Measurements from ENCODE around the gene MCC. TPM values are rescaled to one million over a fixed set of nuclear protein-coding genes. Genes with fewer than 3 reads are reported as not detected.

Gene MCC
- total RNA-seq, 1 experiment from 2014 or later, result 23.5 TPM

DNA sequence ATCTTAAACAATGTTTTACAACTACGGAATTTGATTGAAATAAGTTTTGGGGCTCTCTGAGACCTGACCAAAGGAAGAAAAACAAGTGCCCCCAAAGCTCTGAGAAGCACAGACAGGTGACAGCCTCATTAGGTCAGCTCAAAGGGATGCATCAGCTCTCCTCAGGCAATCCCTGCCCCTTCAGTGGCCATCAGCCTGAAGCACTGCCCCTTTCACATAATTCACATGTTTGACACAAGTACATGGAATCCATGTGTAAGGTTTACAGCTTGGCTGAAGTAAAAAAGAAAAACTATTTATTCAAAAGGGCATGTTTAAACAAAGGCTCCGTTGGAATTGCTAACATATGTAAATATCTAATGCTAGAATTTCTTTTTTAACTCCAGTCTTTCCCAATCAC lies 109.7 kb downstream of the MCC start (continued):
- TF ChIP-seq, protein P1, sequence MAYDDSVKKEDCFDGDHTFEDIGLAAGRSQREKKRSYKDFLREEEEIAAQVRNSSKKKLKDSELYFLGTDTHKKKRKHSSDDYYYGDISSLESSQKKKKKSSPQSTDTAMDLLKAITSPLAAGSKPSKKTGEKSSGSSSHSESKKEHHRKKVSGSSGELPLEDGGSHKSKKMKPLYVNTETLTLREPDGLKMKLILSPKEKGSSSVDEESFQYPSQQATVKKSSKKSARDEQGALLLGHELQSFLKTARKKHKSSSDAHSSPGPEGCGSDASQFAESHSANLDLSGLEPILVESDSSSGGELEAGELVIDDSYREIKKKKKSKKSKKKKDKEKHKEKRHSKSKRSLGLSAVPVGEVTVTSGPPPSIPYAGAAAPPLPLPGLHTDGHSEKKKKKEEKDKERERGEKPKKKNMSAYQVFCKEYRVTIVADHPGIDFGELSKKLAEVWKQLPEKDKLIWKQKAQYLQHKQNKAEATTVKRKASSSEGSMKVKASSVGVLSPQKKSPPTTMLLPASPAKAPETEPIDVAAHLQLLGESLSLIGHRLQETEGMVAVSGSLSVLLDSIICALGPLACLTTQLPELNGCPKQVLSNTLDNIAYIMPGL (CRISPR knock-in tag; IDR thresholded peaks at IDR 0.05), result no peak
- TF ChIP-seq, protein P2, sequence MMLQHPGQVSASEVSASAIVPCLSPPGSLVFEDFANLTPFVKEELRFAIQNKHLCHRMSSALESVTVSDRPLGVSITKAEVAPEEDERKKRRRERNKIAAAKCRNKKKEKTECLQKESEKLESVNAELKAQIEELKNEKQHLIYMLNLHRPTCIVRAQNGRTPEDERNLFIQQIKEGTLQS (CRISPR knock-in tag; conservative IDR thresholded peaks at IDR 0.05), result no peak
- TF ChIP-seq OVOL2 (CRISPR knock-in tag; IDR thresholded peaks at IDR 0.05; ENCODE audit: borderline replicate concordance) (no peak), ZNF423 (CRISPR knock-in tag; IDR thresholded peaks at IDR 0.05) (no peak), NFATC4 (CRISPR knock-in tag; IDR thresholded peaks at IDR 0.05) (no peak), SP1 (CRISPR knock-in tag; conservative IDR thresholded peaks at IDR 0.05) (no peak)
- TF ChIP-seq, protein P3, sequence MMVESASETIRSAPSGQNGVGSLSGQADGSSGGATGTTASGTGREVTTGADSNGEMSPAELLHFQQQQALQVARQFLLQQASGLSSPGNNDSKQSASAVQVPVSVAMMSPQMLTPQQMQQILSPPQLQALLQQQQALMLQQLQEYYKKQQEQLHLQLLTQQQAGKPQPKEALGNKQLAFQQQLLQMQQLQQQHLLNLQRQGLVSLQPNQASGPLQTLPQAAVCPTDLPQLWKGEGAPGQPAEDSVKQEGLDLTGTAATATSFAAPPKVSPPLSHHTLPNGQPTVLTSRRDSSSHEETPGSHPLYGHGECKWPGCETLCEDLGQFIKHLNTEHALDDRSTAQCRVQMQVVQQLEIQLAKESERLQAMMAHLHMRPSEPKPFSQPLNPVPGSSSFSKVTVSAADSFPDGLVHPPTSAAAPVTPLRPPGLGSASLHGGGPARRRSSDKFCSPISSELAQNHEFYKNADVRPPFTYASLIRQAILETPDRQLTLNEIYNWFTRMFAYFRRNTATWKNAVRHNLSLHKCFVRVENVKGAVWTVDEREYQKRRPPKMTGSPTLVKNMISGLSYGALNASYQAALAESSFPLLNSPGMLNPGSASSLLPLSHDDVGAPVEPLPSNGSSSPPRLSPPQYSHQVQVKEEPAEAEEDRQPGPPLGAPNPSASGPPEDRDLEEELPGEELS (CRISPR knock-in tag; IDR thresholded peaks at IDR 0.05), result no peak

DNA sequence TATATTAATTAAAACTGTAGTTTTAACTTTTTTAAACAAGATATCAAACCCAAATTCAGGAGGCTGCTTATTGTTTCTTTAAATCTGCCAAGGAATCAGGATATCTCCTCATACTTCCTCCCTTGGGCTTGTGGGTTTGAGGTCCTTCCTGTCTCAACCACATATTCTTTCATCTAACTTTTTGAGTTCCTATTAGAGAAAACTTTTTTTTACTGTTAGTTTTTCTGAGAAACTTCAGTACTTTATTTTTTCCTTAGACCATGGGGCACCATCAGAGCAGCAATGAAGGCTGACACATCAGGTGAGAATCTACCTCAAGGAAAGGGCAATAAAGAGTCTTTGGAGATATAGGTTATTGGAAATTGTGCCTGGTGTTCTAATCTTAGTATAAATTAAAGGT lies 110.2 kb downstream of the MCC start:
- Mint-ChIP-seq H3K27me3 (ENCODE audit: low read depth) (no peaks in the 10 kb centered on the region), H3K27ac (no peak overlapping the region), H3K4me3 (no peak overlapping the region), H3K4me1 (peaks cover 3% of the 10 kb centered on the region; the same call in 1 of the 2 replicates), H3K36me3 (no peaks in the 10 kb centered on the region), H3K9me3 (no peaks in the 10 kb centered on the region)
- no peak for TF ChIP-seq PRRX2 (CRISPR knock-in tag; IDR thresholded peaks at IDR 0.05)
- no peak for TF ChIP-seq RORB (CRISPR knock-in tag; IDR thresholded peaks at IDR 0.05)
- no peak for TF ChIP-seq KAT7 (CRISPR knock-in tag; IDR thresholded peaks at IDR 0.05; ENCODE audit: borderline replicate concordance)
- TF ChIP-seq, protein P4, sequence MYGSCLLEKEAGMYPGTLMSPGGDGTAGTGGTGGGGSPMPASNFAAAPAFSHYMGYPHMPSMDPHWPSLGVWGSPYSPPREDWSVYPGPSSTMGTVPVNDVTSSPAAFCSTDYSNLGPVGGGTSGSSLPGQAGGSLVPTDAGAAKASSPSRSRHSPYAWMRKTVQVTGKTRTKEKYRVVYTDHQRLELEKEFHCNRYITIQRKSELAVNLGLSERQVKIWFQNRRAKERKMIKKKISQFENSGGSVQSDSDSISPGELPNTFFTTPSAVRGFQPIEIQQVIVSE (CRISPR knock-in tag; IDR thresholded peaks at IDR 0.05; ENCODE audit: borderline replicate concordance), result no peak
- TF ChIP-seq GABPB1 (CRISPR knock-in tag; IDR thresholded peaks at IDR 0.05), result no peak
- TF ChIP-seq, protein P5, sequence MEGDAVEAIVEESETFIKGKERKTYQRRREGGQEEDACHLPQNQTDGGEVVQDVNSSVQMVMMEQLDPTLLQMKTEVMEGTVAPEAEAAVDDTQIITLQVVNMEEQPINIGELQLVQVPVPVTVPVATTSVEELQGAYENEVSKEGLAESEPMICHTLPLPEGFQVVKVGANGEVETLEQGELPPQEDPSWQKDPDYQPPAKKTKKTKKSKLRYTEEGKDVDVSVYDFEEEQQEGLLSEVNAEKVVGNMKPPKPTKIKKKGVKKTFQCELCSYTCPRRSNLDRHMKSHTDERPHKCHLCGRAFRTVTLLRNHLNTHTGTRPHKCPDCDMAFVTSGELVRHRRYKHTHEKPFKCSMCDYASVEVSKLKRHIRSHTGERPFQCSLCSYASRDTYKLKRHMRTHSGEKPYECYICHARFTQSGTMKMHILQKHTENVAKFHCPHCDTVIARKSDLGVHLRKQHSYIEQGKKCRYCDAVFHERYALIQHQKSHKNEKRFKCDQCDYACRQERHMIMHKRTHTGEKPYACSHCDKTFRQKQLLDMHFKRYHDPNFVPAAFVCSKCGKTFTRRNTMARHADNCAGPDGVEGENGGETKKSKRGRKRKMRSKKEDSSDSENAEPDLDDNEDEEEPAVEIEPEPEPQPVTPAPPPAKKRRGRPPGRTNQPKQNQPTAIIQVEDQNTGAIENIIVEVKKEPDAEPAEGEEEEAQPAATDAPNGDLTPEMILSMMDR (IDR thresholded peaks at IDR 0.05), result no peak
- TF ChIP-seq, protein P6, sequence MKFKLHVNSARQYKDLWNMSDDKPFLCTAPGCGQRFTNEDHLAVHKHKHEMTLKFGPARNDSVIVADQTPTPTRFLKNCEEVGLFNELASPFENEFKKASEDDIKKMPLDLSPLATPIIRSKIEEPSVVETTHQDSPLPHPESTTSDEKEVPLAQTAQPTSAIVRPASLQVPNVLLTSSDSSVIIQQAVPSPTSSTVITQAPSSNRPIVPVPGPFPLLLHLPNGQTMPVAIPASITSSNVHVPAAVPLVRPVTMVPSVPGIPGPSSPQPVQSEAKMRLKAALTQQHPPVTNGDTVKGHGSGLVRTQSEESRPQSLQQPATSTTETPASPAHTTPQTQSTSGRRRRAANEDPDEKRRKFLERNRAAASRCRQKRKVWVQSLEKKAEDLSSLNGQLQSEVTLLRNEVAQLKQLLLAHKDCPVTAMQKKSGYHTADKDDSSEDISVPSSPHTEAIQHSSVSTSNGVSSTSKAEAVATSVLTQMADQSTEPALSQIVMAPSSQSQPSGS (CRISPR knock-in tag; IDR thresholded peaks at IDR 0.05; ENCODE audit: borderline replicate concordance, low read depth), result no peak
- no peak for TF ChIP-seq NR3C1 (CRISPR knock-in tag; conservative IDR thresholded peaks at IDR 0.05; ENCODE audit: low read depth)
- no peak for TF ChIP-seq NFYB (CRISPR knock-in tag; conservative IDR thresholded peaks at IDR 0.05; ENCODE audit: low read depth)
- TF ChIP-seq, protein P7, sequence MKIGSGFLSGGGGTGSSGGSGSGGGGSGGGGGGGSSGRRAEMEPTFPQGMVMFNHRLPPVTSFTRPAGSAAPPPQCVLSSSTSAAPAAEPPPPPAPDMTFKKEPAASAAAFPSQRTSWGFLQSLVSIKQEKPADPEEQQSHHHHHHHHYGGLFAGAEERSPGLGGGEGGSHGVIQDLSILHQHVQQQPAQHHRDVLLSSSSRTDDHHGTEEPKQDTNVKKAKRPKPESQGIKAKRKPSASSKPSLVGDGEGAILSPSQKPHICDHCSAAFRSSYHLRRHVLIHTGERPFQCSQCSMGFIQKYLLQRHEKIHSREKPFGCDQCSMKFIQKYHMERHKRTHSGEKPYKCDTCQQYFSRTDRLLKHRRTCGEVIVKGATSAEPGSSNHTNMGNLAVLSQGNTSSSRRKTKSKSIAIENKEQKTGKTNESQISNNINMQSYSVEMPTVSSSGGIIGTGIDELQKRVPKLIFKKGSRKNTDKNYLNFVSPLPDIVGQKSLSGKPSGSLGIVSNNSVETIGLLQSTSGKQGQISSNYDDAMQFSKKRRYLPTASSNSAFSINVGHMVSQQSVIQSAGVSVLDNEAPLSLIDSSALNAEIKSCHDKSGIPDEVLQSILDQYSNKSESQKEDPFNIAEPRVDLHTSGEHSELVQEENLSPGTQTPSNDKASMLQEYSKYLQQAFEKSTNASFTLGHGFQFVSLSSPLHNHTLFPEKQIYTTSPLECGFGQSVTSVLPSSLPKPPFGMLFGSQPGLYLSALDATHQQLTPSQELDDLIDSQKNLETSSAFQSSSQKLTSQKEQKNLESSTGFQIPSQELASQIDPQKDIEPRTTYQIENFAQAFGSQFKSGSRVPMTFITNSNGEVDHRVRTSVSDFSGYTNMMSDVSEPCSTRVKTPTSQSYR (CRISPR knock-in tag; IDR thresholded peaks at IDR 0.05), result no peak
- TF ChIP-seq IRF2 (CRISPR knock-in tag; IDR thresholded peaks at IDR 0.05; ENCODE audit: borderline replicate concordance, low read depth), result no peak
- TF ChIP-seq CREB1 (CRISPR knock-in tag; IDR thresholded peaks at IDR 0.05), result no peak
- no peak for TF ChIP-seq RELA (CRISPR knock-in tag; IDR thresholded peaks at IDR 0.05; ENCODE audit: borderline replicate concordance)
- DNase-seq (ENCODE audit: low spot score) (no peak), ATAC-seq (no peak)
- POLR2A ChIA-PET, result no interaction called here
- CTCF ChIA-PET, result interaction anchor here (0.5 to 2.2 kb wide), 6 partner anchors 11 to 325 kb away, joined by 4 to 12 read pairs (median 4); partner anchors contain the start of gene YTHDC2
